H1 (cell line): ENCODE measurements around the gene CAMTA2. TPM values are rescaled to one million over a fixed set of nuclear protein-coding genes. Genes with fewer than 3 reads are reported as not detected.

Experiments used
- CTCF ChIA-PET: fragments of 300-600 bp; sonication (Branson Sonifier 250); formaldehyde crosslinking; loops from one replicate; lab custom pipeline; 2021; ENCODE audit not compliant: partially characterized antibody; lab: Charles Lee
- POLR2A ChIA-PET: fragments of 300-600 bp; sonication (Branson Sonifier 250); formaldehyde crosslinking; loops from one replicate; lab custom pipeline; 2021; ENCODE audit warnings: inconsistent platforms; ENCODE audit not compliant: partially characterized antibody; lab: Charles Lee
- DNase-seq, 2 experiments: peaks; one replicate each; pipeline versions ENCODE4 v3.0.0 to v3.0.0-alpha.2; 2010 to 2022; ENCODE audit warnings: low spot score in 2 of 2, low read depth in 1 of 2, mixed read lengths in 1 of 2
- FAIRE-seq: peaks from 2 replicates; lab custom pipeline; 2011; peaks lifted over from hg19 to GRCh38; lab: Jason Lieb, UNC
- H2AFZ ChIP-seq: 2 replicates; pipeline ENCODE4 v1.8.1; 2012; ENCODE audit warnings: low read length, inconsistent platforms
- H2AK5ac ChIP-seq: 2 replicates; pipeline ENCODE4 v1.6.1; 2013; ENCODE audit warnings: low read depth, low read length
- H2BK120ac ChIP-seq: replicated peaks from 2 replicates; pipeline ENCODE3; 2013; ENCODE audit warnings: low read depth, low read length, inconsistent platforms
- H2BK12ac ChIP-seq: 2 replicates; pipeline ENCODE4 v1.6.1; 2013; ENCODE audit warnings: low read depth, low read length
- H2BK15ac ChIP-seq: 2 replicates; pipeline ENCODE4 v1.6.1; 2013; ENCODE audit warnings: low read length
- H2BK20ac ChIP-seq: 2 replicates; pipeline ENCODE4 v1.6.1; 2013; ENCODE audit warnings: low read length
- H2BK5ac ChIP-seq: 2 replicates; pipeline ENCODE4 v1.6.1; 2013; ENCODE audit warnings: low read depth, low read length
- H3K14ac ChIP-seq: 2 replicates; pipeline ENCODE4 v1.6.1; 2013; ENCODE audit warnings: inconsistent platforms; ENCODE audit not compliant: insufficient read length
- H3K18ac ChIP-seq: 2 replicates; pipeline ENCODE4 v1.6.1; 2013; ENCODE audit warnings: low read length; ENCODE audit errors: extremely low read depth
- H3K23ac ChIP-seq: 2 replicates; pipeline ENCODE4 v1.6.1; 2013; ENCODE audit warnings: inconsistent platforms; ENCODE audit not compliant: insufficient read length
- H3K23me2 ChIP-seq: 2 replicates; pipeline ENCODE4 v1.6.1; 2013; ENCODE audit warnings: low read depth, low read length
- H3K27ac ChIP-seq: 2 replicates; pipeline ENCODE4 v1.6.1; 2011; ENCODE audit warnings: low read depth, low read length, inconsistent platforms
- H3K27me3 ChIP-seq, 4 experiments: replicated peaks in 1 of 4; 1 replicate in 1 of 4; 2 replicates in 3 of 4; pipeline versions ENCODE4 v1.6.1 to v1.8.1; 2011 to 2013; ENCODE audit warnings: low read length in 3 of 4, mild to moderate bottlenecking in 3 of 4, inconsistent platforms in 2 of 4, mixed read lengths in 2 of 4, moderate library complexity in 1 of 4; ENCODE audit not compliant: control insufficient read depth in 3 of 4, insufficient read depth in 3 of 4; ENCODE audit errors: extremely low read depth in 1 of 4
- H3K36me3 ChIP-seq, 4 experiments: 2 replicates each; pipeline versions ENCODE4 v1.6.1 to v1.8.1; 2011 to 2013; ENCODE audit warnings: mild to moderate bottlenecking in 4 of 4, low read length in 3 of 4, moderate library complexity in 2 of 4, control low read depth in 1 of 4, inconsistent platforms in 1 of 4; ENCODE audit not compliant: insufficient read depth in 4 of 4, control insufficient read depth in 2 of 4
- H3K4ac ChIP-seq: replicated peaks from 2 replicates; pipeline ENCODE3; 2013; ENCODE audit warnings: low read length, low read depth, mixed read lengths, inconsistent platforms; ENCODE audit not compliant: insufficient read length
- H3K4me1 ChIP-seq, 4 experiments: replicated peaks in 1 of 4; 1 replicate in 1 of 4; 2 replicates in 3 of 4; pipeline versions ENCODE4 v1.6.1 to v1.8.1; 2011 to 2013; ENCODE audit warnings: low read length in 3 of 4, inconsistent platforms in 2 of 4, mixed read lengths in 1 of 4; ENCODE audit not compliant: insufficient read depth in 4 of 4, control insufficient read depth in 3 of 4
- H3K4me2 ChIP-seq, 2 experiments: 2 replicates each; pipeline versions ENCODE4 v1.6.1 to v1.8.1; 2011 to 2013; ENCODE audit warnings: low read depth in 2 of 2, low read length in 2 of 2, control low read depth in 1 of 2, inconsistent platforms in 1 of 2, mild to moderate bottlenecking in 1 of 2; ENCODE audit not compliant: insufficient read depth in 1 of 2
- H3K4me3 ChIP-seq, 4 experiments: fragments of 200-600, 300-600 bp in 1 of 4; sonication (generic), shearing (Covaris generic), sonication (Bioruptor Twin) in 1 of 4; 2 replicates each; pipeline versions ENCODE4 v1.5.1 to v1.8.1; 2011 to 2016; ENCODE audit warnings: low read length in 4 of 4, low read depth in 3 of 4, control low read depth in 2 of 4, inconsistent platforms in 2 of 4, mild to moderate bottlenecking in 2 of 4, mixed read lengths in 1 of 4, moderate library complexity in 1 of 4; ENCODE audit not compliant: insufficient read depth in 2 of 4; ENCODE audit errors: extremely low read depth in 1 of 4
- H3K56ac ChIP-seq: replicated peaks from 2 replicates; pipeline ENCODE3; 2013; ENCODE audit warnings: low read depth, mild to moderate bottlenecking, mixed read lengths, low read length, inconsistent platforms; ENCODE audit not compliant: insufficient read length
- H3K79me1 ChIP-seq: 2 replicates; pipeline ENCODE4 v1.6.1; 2013; ENCODE audit warnings: low read depth, low read length, control low read depth
- H3K79me2 ChIP-seq, 2 experiments: 2 replicates each; pipeline versions ENCODE4 v1.6.1 to v1.8.1; 2012 to 2013; ENCODE audit warnings: low read length in 2 of 2, mild to moderate bottlenecking in 2 of 2, inconsistent platforms in 1 of 2; ENCODE audit not compliant: insufficient read depth in 2 of 2, control insufficient read depth in 1 of 2
- H3K9ac ChIP-seq, 4 experiments: replicated peaks in 1 of 4; 1 replicate in 1 of 4; 2 replicates in 3 of 4; pipeline versions ENCODE4 v1.6.1 to v1.8.1; 2011 to 2013; ENCODE audit warnings: low read depth in 3 of 4, low read length in 3 of 4, control low read depth in 2 of 4, mild to moderate bottlenecking in 2 of 4, moderate library complexity in 2 of 4, inconsistent platforms in 1 of 4; ENCODE audit errors: extremely low read depth in 1 of 4
- H3K9me3 ChIP-seq, 2 experiments: 2 replicates each; pipeline versions ENCODE4 v1.6.1 to v1.8.1; 2012 to 2013; ENCODE audit warnings: mild to moderate bottlenecking in 2 of 2, moderate library complexity in 2 of 2, control low read depth in 1 of 2, inconsistent platforms in 1 of 2, low read depth in 1 of 2, low read length in 1 of 2, mixed read lengths in 1 of 2; ENCODE audit not compliant: insufficient read depth in 2 of 2
- H4K20me1 ChIP-seq, 2 experiments: replicated peaks in 1 of 2; 2 replicates each; pipeline versions ENCODE3 to v1.8.1; 2011 to 2013; ENCODE audit warnings: inconsistent platforms in 2 of 2, low read length in 2 of 2, mild to moderate bottlenecking in 1 of 2; ENCODE audit not compliant: insufficient read depth in 2 of 2, control insufficient read depth in 1 of 2
- H4K5ac ChIP-seq: 2 replicates; pipeline ENCODE4 v1.6.1; 2013; ENCODE audit warnings: low read length, low read depth, mixed read lengths, inconsistent platforms; ENCODE audit not compliant: insufficient read length
- H4K8ac ChIP-seq: 2 replicates; pipeline ENCODE4 v1.8.0; 2013; ENCODE audit warnings: mild to moderate bottlenecking, moderate library complexity, low read length, inconsistent platforms; ENCODE audit not compliant: insufficient read depth; ENCODE audit errors: extremely low read depth
- H4K91ac ChIP-seq: replicated peaks from 2 replicates; pipeline ENCODE3; 2013; ENCODE audit warnings: low read length, mixed read lengths, inconsistent platforms; ENCODE audit not compliant: insufficient read length
- ASH2L ChIP-seq: fragments of 200-600, 300-600 bp; sonication (generic); IDR thresholded peaks from one replicate; pipeline ENCODE4 v1.7.1; 2017; ENCODE audit warnings: low read length
- BCL11A ChIP-seq, 2 experiments: IDR thresholded peaks; one replicate each; pipeline ENCODE4 v1.6.1; 2011; ENCODE audit warnings: low read depth in 2 of 2, low read length in 2 of 2, mild to moderate bottlenecking in 2 of 2
- CBX8 ChIP-seq: fragments of 300-800, 300-1000 bp; sonication (generic); IDR thresholded peaks from 2 replicates; pipeline ENCODE4 v1.7.1; 2016; ENCODE audit warnings: low read depth, low read length, borderline replicate concordance
- E2F6 ChIP-seq: IDR thresholded peaks from 2 replicates; pipeline ENCODE4 v1.6.1; 2012; ENCODE audit warnings: inconsistent platforms
- PHF8 ChIP-seq: fragments of 200-600 bp; sonication (generic); conservative IDR thresholded peaks from 2 replicates; pipeline ENCODE4 v1.7.1; 2012; ENCODE audit warnings: low read depth, mild to moderate bottlenecking, inconsistent platforms, low read length, moderate library complexity
- RFX5 ChIP-seq: IDR thresholded peaks from 2 replicates; pipeline ENCODE4 v1.6.1; 2011; ENCODE audit warnings: low read depth, low read length, improper control_type of control experiment, borderline replicate concordance
- SIRT6 ChIP-seq: IDR thresholded peaks from one replicate; pipeline ENCODE4 v1.7.1; 2012; ENCODE audit warnings: low read length, inconsistent platforms
- SP4 ChIP-seq: IDR thresholded peaks from 2 replicates; pipeline ENCODE4 v1.6.1; 2012; ENCODE audit warnings: low read length, inconsistent platforms
- SRF ChIP-seq: IDR thresholded peaks from 2 replicates; pipeline ENCODE4 v1.6.1; 2011; ENCODE audit warnings: mild to moderate bottlenecking, low read depth, low read length, moderate library complexity
- SUZ12 ChIP-seq: fragments of 200-600 bp; sonication (generic); IDR thresholded peaks from 2 replicates; pipeline ENCODE4 v1.6.1; 2012; ENCODE audit warnings: mild to moderate bottlenecking, inconsistent platforms, low read length, moderate library complexity, mixed read lengths
- TAF7 ChIP-seq: optimal IDR thresholded peaks from 2 replicates; pipeline ENCODE3; 2011; ENCODE audit warnings: low read depth, mild to moderate bottlenecking, inconsistent platforms, low read length, moderate library complexity, borderline replicate concordance
- TBP ChIP-seq: IDR thresholded peaks from 2 replicates; pipeline ENCODE4 v1.6.1; 2011; ENCODE audit warnings: low read depth, low read length, improper control_type of control experiment
- TCF12 ChIP-seq: IDR thresholded peaks from 2 replicates; pipeline ENCODE4 v1.6.1; 2011; ENCODE audit warnings: low read depth, mild to moderate bottlenecking, low read length
- WGBS, 2 experiments: shearing (Covaris generic) in 1 of 2; methylation state at CpG; one replicate each; pipeline versions ENCODE4 v1.1.6 to v1.1.7; 2013 to 2015; ENCODE audit warnings: low lambda C conversion rate in 2 of 2, mixed read lengths in 2 of 2, inconsistent platforms in 1 of 2, low coverage in 1 of 2, missing lambda C conversion rate in 1 of 2; ENCODE audit not compliant: insufficient replicate concordance in 2 of 2, insufficient coverage in 1 of 2, insufficient read length in 1 of 2; ENCODE audit errors: extremely low coverage in 1 of 2, missing lambda C conversion rate in 1 of 2; 5-methylcytosine and 5-hydroxymethylcytosine counted together
- polyA plus RNA-seq, 7 experiments: library from polyadenylated mRNA; depleted of rRNA in 3 of 7; stranded (reverse) in 5 of 7; unstranded in 2 of 7; fragments of >200 nt in 5 of 7; fragments of 200-250 nt in 2 of 7; gene quantifications; 1 replicate in 5 of 7; 2 replicates in 1 of 7; 4 replicates in 1 of 7; pipeline versions ENCODE4 v1.2.1 to v1.2.3, GENCODE V29; 2011 to 2013; ENCODE audit warnings: missing spikeins in 2 of 7, mixed read lengths in 2 of 7
- total RNA-seq: library from RNA; stranded (reverse); fragmentation: NEBNext Ultra II Directional; extraction: Animal tissue kit (Norgen Biotek cat#: 25700); gene quantifications from 2 replicates; pipeline ENCODE4 v1.2.1, GENCODE V29; 2021

CAMTA2 gene
- total and polyA plus RNA-seq, 2 of the 8 experiments (the other 6 are each of a cell fraction or from before 2014, with no cell fraction given), result 5.5 to 12.0 TPM

GRCh38 chr17:5002121-5002788, 14.8 kb upstream of the CAMTA2 start:
- peaks cover 4 to 17% (median 8%) of the 10 kb centered on the region in 4 experiments for H3K4me1 ChIP-seq
- H3K27me3 ChIP-seq, result no peaks in the 10 kb centered on the region
- H2BK12ac ChIP-seq, result no peak overlapping the region
- H2AK5ac ChIP-seq, result no peak overlapping the region
- POLR2A ChIA-PET, result interaction anchor here (0.7 to 1.9 kb wide), 6 partner anchors 8 to 55 kb away, joined by 3 to 8 read pairs (median 4); partner anchors contain the start of gene PFN1
- H3K56ac ChIP-seq, result no peak overlapping the region
- no peak overlapping the region for H2BK5ac ChIP-seq
- H3K27ac ChIP-seq, result no peak overlapping the region
- H3K18ac ChIP-seq, result no peak overlapping the region
- H3K14ac ChIP-seq, result no peak overlapping the region
- peaks cover 2 to 14% of the 10 kb centered on the region in 2 experiments for H4K20me1 ChIP-seq
- DNase-seq (no peak), FAIRE-seq (no peak)
- no peak overlapping the region for H3K23ac ChIP-seq
- H3K4me3 ChIP-seq, result no peak overlapping the region
- no peak overlapping the region for H2BK15ac ChIP-seq
- CTCF ChIA-PET, result interaction anchor here (0.9 to 2.1 kb wide), 3 partner anchors 21 to 59 kb away, joined by 3 to 5 read pairs (median 3); partner anchors contain the start of gene SLC52A1
- H2BK120ac ChIP-seq, result no peak overlapping the region
- no peak overlapping the region for H4K91ac ChIP-seq
- peaks cover 31 to 57% (median 41%) of the 10 kb centered on the region in 4 experiments for H3K36me3 ChIP-seq
- 95% methylated on average over 20 of the region's 20 CpGs; no CpG with 5 or more reads in 1 of the 2 experiments for WGBS, 2 experiments
- H2BK20ac ChIP-seq, result no peak overlapping the region
- H3K79me2 ChIP-seq, result peaks cover 0 to 19% of the 10 kb centered on the region in 2 experiments; a peak in 2 of 4 replicates
- H4K8ac ChIP-seq, result no peak overlapping the region; the same call in 1 of the 2 replicates
- peaks cover 11% of the 10 kb centered on the region for H3K79me1 ChIP-seq
- no peak overlapping the region for H3K4ac ChIP-seq
- no peak overlapping the region for H4K5ac ChIP-seq
- no peak overlapping the region for H2AFZ ChIP-seq
- H3K9ac ChIP-seq, result no peak overlapping the region
- H3K4me2 ChIP-seq, result no peak overlapping the region
- no peaks in the 10 kb centered on the region for H3K9me3 ChIP-seq
- H3K23me2 ChIP-seq, result peaks cover 5% of the 10 kb centered on the region
- no peak for TF ChIP-seq E2F6
- no peak for TF ChIP-seq RFX5
- no peak for TF ChIP-seq ASH2L
- no peak for TF ChIP-seq SRF
- TF ChIP-seq SUZ12, result no peak
- no peak for TF ChIP-seq SP4
- TF ChIP-seq CBX8, result no peak
- no peak for TF ChIP-seq TCF12
- TF ChIP-seq SIRT6, result no peak
- TF ChIP-seq TAF7, result no peak
- TF ChIP-seq PHF8, result no peak
- no peak for TF ChIP-seq TBP
- no peak for TF ChIP-seq BCL11A (IDR thresholded peaks at IDR 0.05; ENCODE audit: low read depth in 2 of 2, low read length in 2 of 2)
